ENCODE results near the gene HSPB1.
"Not testable (repeated sequence)": the region's sequence is repeated elsewhere in the genome, so short reads cannot be mapped to it uniquely, and the experiment has no call there.

Gene HSPB1

GRCh38 chr7:76334320-76334967, 32.0 kb downstream of the HSPB1 start:
- DNase-seq (ENCODE audit: low read depth), result no peak

DNA sequence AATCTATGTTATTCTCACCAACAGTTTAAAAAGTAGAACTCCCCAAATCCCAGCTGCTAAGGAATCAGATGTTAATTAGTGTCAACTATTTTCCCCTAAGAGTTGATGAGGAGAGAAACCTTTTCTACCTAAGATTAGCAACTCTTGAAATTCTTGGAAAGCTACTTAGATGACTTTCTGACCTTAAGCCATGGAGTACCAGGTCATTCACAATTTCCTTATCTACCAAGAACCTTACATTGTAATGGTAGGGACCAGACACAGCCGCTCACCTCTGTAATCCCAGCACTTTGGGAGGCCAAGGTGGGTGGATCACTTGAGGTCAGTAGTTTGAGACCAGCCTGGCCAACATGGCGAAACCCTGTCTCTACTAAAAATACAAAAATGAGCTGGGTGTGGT, 32.9 kb downstream of the HSPB1 start:
- not testable (repeated sequence) for DNase-seq (ENCODE audit: low read depth)

DNA sequence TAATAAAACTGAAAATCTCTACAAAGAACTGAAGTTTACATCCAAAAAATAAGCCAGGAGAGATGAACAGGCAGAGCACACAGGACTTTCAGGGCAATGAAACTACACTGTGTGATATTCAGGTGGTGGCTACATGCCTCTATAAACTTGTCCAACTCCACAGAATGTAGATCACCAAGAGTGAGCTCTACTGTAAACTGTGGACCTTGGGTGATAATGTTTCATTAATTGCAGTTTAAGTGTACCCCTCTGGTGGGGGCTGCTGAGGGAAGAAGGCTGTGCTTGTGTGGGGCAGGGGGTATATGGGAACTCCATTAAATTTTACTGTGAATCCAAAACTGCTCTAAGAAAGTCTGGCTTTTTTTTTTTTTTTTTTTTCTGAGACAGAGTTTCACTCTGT, 33.6 kb downstream of the HSPB1 start:
- no peak for DNase-seq (ENCODE audit: low read depth)

DNA sequence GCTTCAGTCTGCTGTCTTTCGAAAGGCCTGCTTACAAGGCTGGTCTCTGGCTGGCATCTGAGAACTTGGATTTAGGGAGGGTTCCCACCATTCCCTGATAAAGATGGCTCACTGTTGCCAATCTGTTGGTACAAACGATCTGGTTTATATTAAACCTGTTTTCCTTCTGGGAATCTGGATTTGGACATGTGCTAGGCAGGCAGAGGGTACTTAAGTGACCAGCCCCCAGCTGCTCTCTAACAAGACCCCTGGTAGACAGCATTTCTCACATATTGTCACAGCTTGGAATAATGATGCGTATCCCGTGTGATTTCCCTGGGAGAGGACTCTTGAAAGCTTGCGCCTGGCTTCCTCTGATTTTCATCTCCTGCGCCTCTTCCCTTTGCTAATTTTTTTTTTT, 34.7 kb downstream of the HSPB1 start:
- DNase-seq (ENCODE audit: low read depth), result no peak

DNA sequence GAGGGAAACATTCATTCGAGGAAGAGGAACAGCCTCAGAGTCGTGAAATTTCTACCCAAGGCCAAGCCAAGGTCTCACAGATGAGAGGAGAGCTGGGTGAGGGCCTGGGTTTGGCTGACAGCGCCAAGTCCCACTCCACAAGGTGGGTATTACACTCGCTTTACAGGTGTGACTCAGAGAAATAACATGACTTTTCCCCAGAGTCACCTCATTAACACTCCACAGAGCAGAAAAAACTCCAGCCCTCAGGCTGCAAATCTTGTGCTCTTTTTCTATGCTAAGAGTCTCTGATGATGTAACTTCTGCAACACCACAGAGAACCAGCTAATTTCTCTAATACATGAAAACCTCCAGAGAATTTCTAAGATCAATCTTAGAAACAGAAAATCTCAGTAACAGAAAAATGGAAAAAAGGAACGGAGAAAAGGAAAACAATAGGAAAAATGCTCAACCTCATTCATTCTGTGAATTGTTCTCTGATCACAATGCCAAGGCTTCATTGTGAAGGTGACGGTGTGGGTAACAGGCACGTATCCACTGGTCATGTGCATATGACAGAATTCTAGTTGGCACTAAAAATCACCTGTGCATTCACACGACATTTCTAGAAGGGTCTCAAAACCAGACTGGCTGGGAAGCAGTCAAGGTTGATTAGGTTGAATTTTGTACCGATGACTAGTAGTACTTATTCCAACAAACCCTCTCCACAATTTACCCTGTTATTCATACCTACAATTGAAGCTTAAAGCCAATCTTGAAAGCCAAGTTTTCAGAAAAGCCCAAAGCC, 36.0 kb downstream of the HSPB1 start:
- peak; percentile 36 for DNase-seq (ENCODE audit: low read depth)

- DNase-seq (ENCODE audit: low read depth), result peak; percentile 32
Measured at GRCh38 chr7:76340617-76341131, 38.2 kb downstream of the HSPB1 start.

GRCh38 chr7:76342222-76342621, 39.7 kb downstream of the HSPB1 start:
- DNase-seq (ENCODE audit: low read depth), result no peak

GRCh38 chr7:76343294-76343930, 40.9 kb downstream of the HSPB1 start:
- peak; percentile 56 for DNase-seq (ENCODE audit: low read depth)

DNA sequence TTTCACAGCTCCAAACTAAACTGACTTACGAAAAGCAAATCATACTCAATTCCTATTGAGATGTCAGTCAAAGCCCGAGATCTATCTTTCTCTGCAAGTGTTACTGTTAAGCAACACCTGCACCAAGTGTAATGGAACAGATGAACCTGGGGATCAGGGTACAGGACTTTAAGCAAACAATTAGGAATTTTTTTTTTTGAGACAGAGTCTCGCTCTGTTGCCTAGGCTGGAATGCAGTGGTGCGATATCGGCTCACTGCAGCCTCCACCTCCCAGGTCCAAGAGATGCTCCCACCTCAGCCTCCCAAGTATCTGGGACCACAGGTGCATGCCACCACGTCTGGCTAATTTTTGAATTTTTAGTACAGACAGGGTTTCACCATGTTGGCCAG, 41.5 kb downstream of the HSPB1 start:
- DNase-seq (ENCODE audit: low read depth), result no peak

GRCh38 chr7:76346097-76346496, 43.6 kb downstream of the HSPB1 start:
- DNase-seq (ENCODE audit: low read depth), result no peak

GRCh38 chr7:76346778-76347177, 44.3 kb downstream of the HSPB1 start:
- no peak for DNase-seq (ENCODE audit: low read depth)

GRCh38 chr7:76347710-76348109, 45.2 kb downstream of the HSPB1 start:
- no peak for DNase-seq (ENCODE audit: low read depth)

DNA sequence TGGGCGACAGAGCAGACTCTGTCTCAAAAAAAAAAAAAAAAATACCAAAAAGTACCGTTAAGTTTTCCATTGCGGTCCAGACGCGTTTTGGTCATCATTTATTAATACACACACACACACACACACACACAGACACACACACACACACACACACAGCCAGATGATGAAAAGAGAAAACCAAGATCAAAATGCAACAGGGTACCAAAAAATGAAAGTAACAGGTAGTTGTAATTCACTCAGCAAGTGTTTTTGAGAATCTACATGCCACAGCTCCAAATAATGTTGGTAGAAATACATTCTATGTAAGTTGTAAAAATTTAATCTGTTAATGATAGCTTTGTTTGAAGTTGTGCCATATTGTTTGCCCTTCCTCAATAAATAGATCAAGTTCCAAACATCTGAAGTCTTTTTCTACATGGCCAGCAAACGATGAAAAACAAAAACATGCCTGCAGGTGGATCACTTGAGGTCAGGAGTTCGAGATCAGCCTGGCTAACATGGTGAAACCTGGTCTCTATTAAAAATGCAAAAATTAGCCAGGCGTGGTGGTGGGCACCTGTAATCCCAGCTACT, 46.9 kb downstream of the HSPB1 start:
- DNase-seq (ENCODE audit: low read depth), result no peak

GRCh38 chr7:76351372-76351771, 48.9 kb downstream of the HSPB1 start:
- DNase-seq (ENCODE audit: low read depth), result no peak

GRCh38 chr7:76352193-76352592, 49.7 kb downstream of the HSPB1 start:
- DNase-seq (ENCODE audit: low read depth), result peak; percentile 16

DNA sequence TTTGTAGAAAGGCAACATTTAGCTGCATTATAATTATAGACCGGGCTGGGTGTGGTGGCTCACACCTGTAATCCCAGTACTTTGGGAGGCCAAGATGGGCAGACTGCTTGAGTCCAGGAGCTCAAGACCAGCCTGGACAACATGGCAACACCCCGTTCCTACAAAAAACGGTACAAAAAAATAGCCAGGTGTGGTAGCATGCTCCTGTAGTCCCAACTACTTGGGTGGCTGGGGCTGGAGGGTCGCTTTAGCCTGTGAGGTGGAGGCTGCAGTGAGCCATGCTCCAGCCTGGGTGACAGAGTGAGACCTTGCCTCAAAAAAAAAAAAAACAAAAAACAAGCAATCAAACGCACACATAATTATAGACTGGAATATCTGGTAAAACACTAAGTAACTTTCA, 51.3 kb downstream of the HSPB1 start:
- no peak for DNase-seq (ENCODE audit: low read depth)

Measured in ELR (cell line).